EL (cell line): ENCODE results near the gene PIK3AP1.
"Not testable (repeated sequence)": the region's sequence is repeated elsewhere in the genome, so short reads cannot be mapped to it uniquely, and the experiment has no call there.

Experiments
- DNase-seq: peaks from one replicate; pipeline ENCODE4 v3.0.0-alpha.2; 2016

Gene PIK3AP1

DNA sequence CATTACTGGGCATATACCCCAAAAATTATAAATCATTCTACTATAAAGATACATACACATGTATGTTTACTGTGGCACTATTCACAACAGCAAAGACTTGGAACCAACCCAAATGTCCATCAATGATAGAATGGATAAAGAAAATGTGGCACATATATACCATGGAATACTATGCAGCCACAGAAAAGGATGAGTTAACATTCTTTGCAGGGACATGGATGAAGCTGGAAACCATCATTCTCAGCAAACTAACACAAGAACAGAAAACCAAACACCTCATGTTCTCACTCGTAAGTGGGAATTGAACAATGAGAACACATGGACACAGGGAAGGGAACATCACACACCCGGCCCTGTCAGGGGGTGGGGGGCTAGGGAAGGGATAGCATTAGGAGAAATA, 145.8 kb downstream of the PIK3AP1 start:
- DNase-seq, result not testable (repeated sequence)

DNA sequence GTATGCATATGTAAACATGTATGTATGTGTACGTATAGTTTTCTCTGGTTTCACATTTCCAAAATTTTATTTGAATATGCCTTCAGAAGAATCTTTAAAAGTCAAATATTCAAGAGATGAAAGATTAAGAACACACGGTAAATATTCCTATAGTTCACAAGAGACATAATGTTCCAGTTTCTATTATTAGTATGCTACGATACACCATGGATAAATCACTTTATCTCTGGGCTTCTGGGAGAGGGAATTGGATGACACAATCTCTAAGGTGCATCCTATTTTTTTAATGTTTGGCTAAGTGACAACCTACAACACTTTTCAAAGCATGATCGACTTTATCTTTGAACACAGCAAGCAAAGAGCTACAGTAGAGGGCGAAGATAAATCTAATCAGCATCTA, 147.3 kb downstream of the PIK3AP1 start:
- DNase-seq, result no peak

DNA sequence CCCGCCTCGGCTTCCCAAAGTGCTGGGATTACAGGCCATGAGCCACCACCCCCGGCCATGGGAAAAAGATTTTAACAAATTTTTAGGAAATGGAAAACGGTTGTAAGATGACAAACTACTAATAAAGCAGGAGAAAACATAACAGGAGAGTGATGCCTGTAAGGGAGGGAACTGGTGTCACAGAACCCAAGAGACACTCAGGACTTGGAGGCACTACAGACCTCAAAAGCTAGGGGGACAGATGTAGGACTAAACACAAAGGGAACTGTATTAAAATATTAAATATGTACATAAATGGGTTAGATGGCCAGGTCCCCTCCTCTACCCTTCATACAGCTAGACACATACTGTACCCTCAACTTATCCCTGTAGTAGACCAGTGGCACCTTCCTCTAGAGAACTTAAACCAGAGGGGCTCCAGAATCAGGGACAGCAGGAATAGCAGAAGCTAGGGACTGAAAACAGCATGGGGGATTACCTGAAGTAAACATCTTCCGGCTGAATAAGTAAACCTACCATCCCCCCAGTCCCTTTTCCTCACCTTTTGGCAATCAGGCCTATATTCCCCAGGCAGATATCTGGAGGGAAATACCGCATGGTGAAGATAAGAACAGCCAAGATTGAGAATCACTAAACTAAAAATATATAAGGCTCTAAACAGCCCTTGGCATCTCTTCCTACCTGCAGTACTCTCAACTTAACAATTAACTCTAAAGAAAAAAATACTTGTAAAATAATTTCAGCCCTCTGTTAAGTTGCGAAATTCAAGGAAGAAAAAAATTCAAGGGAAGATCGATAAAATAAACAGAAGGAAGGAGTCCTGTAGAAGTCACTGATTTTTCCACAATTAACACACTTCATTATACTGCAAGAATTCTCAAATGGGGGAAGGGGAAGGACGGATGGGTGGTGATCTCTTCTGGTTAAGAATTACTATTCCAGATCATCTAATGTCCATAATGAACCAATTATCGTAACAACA, 149.0 kb downstream of the PIK3AP1 start:
- no peak for DNase-seq

DNA sequence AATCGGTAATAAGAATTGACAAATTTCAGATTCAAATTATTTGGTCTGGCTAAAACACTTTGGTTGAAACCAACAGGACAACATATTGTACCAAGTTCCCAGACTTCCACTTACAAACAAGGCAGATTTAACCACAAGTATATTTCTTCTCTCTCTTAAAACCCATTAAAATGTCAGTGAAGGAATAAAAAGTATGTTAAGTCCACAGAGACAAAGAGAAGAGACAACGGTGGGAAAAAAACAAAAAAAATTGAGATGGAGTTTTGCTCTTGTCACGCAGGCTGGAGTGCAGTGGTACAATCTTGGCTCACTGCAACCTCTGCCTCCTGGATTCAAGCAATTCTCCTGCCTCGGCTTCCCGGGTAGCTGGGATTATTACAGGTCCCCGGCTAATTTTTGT, 149.8 kb downstream of the PIK3AP1 start:
- no peak for DNase-seq

DNA sequence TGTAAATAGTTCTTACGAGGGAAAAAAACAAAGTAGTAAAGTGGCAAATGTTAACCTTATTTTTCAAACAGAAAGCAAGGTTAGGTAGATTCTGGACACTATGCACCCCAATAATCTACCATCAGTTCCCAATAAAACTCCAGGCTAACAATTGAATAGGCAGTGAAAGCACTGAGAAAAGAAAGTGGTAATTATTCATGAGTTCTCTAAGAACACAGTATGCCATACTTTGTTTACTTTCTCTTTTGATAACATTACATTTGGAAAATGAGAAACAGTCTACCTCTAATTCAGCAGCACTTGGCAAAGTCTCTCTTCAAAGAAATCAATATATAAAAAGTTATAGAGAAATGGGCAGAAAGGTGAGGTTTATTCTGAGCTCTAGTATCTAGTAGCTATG, 151.9 kb downstream of the PIK3AP1 start:
- no peak for DNase-seq

DNA sequence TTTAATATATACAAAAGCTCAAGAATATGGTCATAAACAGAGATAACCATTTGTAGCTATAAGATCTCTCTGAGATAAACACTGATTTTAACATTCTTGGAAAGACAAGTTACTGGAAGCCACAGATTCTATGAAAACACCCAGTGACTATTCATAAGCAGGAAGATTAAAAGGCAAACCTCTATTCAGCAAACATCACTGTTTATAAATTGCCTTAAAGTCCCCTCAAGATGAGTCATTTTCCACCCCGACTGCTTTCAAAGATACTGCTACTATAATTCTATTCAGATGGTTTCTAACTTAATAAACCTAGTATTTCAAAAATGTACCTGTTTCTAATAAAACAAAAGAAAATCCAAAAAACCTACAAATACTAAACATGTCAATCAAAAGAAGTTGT, 154.5 kb downstream of the PIK3AP1 start:
- peak; percentile 56 for DNase-seq

DNA sequence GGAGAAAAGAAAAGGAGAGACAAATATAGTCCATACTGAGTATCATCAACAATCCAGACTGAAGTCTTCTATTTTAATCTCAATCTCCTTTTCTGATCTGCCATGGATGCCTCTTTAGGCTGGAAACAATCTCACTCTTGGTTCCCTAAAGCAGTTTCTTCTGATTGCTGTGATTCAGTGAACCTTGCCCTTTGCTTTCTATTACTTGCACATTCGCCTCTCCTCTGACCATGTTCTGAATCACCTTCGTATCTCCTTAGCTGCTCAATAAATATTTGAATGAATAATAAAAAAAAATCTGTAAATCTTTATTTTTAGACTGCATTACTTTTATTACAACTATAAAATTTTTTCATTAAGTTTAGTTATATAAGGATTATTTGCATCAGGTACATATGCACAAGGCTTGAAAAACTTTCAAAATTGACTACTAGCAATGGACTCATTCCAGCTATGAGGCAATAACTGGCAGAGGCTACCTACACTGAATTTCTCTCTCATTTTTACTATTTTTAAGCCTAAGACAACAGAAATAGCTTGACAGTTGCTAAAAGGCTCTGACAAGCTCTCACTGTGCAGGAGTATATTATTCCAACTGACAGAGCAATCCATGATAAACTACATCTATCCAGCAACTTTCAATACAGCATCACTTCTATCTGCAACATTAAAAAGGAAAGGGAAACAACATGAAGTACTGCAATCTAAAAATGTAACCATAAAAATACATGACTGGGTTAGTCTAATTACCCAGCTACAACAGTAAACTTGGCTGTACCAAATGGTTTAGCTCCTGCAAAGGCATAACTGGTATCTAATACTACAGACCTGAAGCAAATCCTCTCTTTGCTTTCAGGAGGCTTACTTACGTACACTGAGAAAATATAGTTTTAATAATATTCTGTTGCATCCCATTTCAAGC, 159.1 kb downstream of the PIK3AP1 start:
- no peak for DNase-seq

DNA sequence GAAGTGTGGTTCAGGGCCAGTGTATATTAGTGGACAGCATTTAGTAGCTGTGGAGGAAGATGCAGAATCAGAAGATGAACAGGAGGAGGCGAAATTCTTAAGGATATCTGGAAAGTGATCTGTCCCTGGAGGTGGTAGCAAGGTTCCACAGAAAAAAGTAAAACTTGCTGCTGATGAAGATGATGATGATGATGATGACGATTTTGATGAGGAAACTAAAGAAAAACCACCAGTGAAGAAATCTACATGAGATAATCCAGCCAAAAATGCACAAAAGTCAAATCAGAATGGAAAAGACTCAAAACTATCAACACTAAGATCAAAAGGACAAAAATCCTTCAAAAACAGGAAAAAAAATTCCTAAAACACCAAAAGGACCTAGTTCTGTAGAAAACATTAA, 159.8 kb downstream of the PIK3AP1 start:
- DNase-seq, result no peak

DNA sequence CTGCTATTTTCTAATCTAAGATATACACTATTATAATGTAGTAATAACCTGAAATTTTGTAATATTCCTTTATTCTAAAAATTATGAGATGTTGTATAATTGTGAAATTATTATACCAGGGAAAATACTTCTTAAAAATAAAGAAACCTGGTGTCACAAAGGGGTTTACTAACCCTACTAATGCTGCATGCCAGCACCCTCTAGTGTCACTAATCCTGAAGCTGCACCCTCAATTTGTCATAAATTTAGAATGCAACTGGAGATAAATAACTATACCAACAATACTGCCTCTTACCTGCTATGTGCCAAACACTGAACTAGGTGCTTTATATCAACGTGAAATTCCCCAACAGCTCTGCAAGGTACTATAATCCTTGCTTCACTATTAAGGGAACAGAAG, 164.3 kb downstream of the PIK3AP1 start:
- peak; percentile 14 for DNase-seq

DNA sequence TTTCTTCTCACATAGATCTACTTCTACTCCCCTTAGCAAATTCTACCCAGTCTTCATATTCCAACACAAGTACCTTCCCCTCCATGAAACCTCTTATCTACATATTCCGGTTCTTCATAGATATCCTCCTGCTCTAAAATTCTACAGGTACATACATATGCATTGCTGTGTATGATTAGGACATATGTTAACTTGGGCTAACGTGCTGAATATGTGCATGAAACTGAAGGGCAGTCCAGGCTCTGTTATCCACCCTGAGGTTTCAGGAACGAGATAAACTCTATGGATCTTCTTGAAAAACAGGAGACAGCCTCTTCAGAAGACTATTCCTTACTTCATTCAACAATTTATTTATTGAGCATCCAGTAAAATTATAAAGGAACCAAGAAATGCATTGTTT, 165.0 kb downstream of the PIK3AP1 start:
- no peak for DNase-seq

DNA sequence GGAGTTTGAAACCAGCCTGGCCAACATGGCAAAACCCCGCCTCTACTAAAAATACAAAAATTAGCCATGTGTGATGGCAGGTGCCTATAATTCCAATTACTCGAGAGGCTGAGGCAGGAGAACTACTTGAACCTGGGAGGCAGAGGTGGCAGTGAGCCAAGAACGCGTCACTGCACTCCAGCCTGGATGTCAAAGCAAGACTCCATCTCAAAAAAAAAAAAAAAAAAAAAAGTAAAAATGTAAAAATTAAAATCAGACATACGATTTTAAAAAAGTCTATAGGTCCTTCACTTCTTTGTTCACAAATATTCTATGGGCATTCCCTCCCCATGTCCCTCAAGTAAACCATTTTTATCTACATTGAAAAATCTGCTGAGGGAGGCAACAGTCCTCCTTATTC, 171.7 kb downstream of the PIK3AP1 start:
- no peak for DNase-seq

DNA sequence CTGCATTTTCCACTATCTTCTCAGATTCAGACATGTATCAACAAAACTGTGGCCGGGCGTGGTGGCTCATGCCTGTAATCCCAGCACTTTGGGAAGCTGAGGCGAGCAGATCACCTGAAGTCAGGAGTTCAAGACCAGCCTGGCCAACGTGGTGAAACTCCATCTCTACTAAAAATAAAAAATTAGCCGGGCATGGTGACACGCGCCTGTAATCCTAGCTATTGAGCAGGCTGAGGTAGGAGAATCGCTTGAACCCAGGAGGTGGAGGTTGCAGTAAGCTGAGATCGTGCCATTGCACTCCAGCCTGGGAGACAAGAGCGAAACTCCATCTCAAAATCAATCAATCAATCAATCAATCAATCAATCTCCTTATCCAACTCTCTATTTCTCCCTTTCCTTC, 174.8 kb downstream of the PIK3AP1 start:
- not testable (repeated sequence) for DNase-seq
